ENCODE data around the gene AFAP1L2.

Gene AFAP1L2

DNA sequence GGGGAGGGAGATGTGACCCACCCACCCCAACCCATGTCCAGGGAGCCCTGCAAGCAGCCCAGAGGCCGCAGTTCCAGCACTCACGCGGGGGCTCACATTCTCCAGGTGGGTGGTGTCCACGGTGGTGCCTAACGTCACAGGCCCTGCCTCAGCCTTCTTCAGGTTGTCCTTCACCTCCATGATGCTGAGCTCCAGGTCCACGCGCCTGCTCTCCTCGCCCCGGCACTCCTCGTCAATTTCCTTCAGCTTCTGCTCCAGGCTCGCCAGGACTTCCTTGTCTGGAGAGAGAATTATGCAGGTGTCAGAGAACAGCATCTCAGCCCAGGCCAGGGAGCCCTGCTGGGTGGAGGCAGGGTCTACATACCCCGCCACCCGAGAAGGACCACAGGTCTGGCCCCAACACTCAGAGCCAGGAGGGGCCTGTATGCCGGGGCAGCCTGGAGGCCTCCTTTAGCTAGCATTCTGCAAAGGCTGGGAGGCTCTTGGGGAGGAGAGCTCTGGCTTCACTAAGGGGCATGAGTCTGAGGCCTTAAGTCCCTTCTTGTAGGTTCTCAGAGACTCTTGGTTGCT lies 107.1 kb downstream of the AFAP1L2 start:
- Histone ChIP-seq H3K9ac (ENCODE audit: low read length) (no peak overlapping the region), H3K9me3 (ENCODE audit: control insufficient read depth, low read length) (peaks cover 10% of the 10 kb centered on the region), H3K4me1 (ENCODE audit: control insufficient read depth, insufficient read depth, low read length) (no peaks in the 10 kb centered on the region), H3K27me3 (ENCODE audit: control insufficient read depth, insufficient read depth, low read length) (no peaks in the 10 kb centered on the region), H3K4me3 (ENCODE audit: low read length) (no peak overlapping the region), H3K36me3 (ENCODE audit: control insufficient read depth, insufficient read depth, low read length) (peaks cover 9% of the 10 kb centered on the region)

DNA sequence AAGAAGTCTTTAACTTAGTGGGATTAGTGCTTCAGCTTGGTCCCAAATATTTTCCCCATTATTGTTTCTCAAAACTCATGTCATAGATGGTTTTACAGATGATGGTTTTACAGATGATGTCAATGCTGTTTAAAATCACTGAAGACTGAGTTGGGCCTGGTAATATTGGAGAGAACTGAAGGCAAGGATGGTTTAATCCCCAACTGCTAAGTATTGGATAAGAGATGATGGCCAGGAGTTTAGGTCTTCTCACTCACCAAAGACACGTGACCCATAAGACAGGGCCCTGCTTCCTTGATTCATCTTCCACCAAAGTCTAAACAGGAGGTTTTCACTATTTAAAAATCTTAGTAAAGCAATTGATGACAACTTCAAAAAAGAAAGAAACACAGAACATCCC lies 108.9 kb downstream of the AFAP1L2 start:
- Histone ChIP-seq H3K9me3 (ENCODE audit: control insufficient read depth, low read length) (peaks cover 10% of the 10 kb centered on the region), H3K27me3 (ENCODE audit: control insufficient read depth, insufficient read depth, low read length) (no peaks in the 10 kb centered on the region), H3K36me3 (ENCODE audit: control insufficient read depth, insufficient read depth, low read length) (peaks cover 9% of the 10 kb centered on the region), H3K9ac (ENCODE audit: low read length) (no peak overlapping the region), H3K4me3 (ENCODE audit: low read length) (no peak overlapping the region), H3K4me1 (ENCODE audit: control insufficient read depth, insufficient read depth, low read length) (no peaks in the 10 kb centered on the region)

DNA sequence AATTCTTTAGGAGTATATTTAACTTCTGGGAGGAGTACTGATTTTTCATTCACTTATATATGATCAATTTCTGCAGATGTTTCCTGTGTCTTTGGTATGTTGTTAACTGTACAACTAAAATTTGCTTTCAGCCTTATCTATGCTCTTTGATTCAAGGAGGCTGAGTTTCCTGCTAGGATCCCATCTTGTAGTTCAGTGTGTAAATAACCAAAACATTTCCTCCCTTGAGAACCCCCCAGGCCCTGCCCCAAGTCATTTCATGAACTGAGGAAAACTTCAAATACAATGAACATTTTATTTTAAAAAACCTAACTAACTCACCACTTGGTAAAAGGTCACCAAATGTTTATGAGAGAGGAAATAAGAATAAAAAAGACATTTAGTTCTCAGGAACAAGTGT lies 109.8 kb downstream of the AFAP1L2 start:
- Histone ChIP-seq H3K9me3 (ENCODE audit: control insufficient read depth, low read length) (peaks cover 10% of the 10 kb centered on the region), H3K4me3 (ENCODE audit: low read length) (no peak overlapping the region), H3K27me3 (ENCODE audit: control insufficient read depth, insufficient read depth, low read length) (no peaks in the 10 kb centered on the region), H3K4me1 (ENCODE audit: control insufficient read depth, insufficient read depth, low read length) (no peaks in the 10 kb centered on the region), H3K36me3 (ENCODE audit: control insufficient read depth, insufficient read depth, low read length) (peaks cover 9% of the 10 kb centered on the region), H3K9ac (ENCODE audit: low read length) (no peak overlapping the region)

DNA sequence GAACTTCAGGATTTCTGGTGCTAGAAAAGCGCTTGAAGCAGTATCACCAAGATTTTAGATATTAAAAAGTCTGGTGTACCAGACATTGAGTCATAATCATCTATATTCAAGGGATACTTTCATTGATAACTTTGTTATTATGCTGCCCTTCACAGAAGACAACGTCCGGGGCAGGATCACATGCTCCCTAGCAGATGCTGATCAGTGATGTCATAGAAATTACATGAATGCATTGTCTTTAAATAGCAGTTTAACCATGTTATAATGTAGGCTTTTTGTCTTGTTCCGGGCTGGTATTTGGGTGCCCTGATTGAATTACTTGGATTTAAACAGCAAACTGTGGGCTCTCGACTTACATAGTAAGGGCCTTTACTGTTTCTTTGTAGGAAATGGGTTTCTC lies 111.2 kb downstream of the AFAP1L2 start:
- no peaks in the 10 kb centered on the region for H3K4me1 ChIP-seq (ENCODE audit: control insufficient read depth, insufficient read depth, low read length)
- H3K9me3 ChIP-seq (ENCODE audit: control insufficient read depth, low read length) = peaks cover 10% of the 10 kb centered on the region
- H3K36me3 ChIP-seq (ENCODE audit: control insufficient read depth, insufficient read depth, low read length) = peaks cover 9% of the 10 kb centered on the region
- no peak overlapping the region for H3K9ac ChIP-seq (ENCODE audit: low read length)
- H3K27me3 ChIP-seq (ENCODE audit: control insufficient read depth, insufficient read depth, low read length) = no peaks in the 10 kb centered on the region
- no peak overlapping the region for H3K4me3 ChIP-seq (ENCODE audit: low read length)

DNA sequence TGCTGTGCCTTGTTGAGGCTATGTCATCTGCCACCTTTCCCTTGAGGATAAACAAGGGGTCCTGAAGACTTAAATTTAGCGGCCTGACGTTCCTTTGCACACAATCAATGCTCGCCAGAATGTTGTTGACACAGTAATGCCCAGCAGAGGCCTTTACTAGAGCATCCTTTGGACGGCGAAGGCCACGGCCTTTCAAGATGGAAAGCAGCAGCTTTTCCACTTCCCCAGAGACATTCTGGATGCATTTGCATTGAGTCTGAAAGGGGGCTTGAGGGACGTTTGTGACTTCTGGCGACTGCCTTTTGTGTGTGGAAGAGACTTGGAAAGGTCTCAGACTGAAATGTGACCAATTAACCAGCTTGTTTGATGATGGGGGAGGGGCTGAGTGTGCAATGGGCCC lies 112.8 kb downstream of the AFAP1L2 start:
- Histone ChIP-seq H3K4me3 (ENCODE audit: low read length) (no peak overlapping the region), H3K9ac (ENCODE audit: low read length) (no peak overlapping the region), H3K9me3 (ENCODE audit: control insufficient read depth, low read length) (peaks cover 10% of the 10 kb centered on the region), H3K36me3 (ENCODE audit: control insufficient read depth, insufficient read depth, low read length) (peaks cover 9% of the 10 kb centered on the region), H3K4me1 (ENCODE audit: control insufficient read depth, insufficient read depth, low read length) (no peaks in the 10 kb centered on the region), H3K27me3 (ENCODE audit: control insufficient read depth, insufficient read depth, low read length) (no peaks in the 10 kb centered on the region)

DNA sequence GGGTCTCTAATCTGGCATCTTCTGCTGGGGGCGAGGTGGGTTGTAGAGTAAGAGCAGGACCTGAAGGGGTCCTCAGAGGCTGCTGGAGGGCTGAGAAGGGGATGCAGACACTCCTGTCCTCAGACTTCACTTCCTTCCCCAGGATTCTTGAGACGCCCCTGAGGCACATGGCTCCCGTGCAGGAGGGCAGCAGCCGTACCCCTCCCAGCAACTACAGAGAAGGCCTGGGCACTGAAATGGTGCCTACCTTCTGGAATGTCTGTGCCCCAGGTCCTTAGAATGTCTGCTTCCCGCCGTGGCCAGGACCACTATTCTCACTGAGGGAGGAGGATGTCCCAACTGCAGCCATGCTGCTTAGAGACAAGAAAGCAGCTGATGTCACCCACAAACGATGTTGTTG lies 113.2 kb downstream of the AFAP1L2 start:
- Histone ChIP-seq H3K36me3 (ENCODE audit: control insufficient read depth, insufficient read depth, low read length) (peaks cover 5% of the 10 kb centered on the region), H3K9ac (ENCODE audit: low read length) (no peak overlapping the region), H3K4me3 (ENCODE audit: low read length) (no peak overlapping the region), H3K9me3 (ENCODE audit: control insufficient read depth, low read length) (peaks cover 10% of the 10 kb centered on the region), H3K27me3 (ENCODE audit: control insufficient read depth, insufficient read depth, low read length) (no peaks in the 10 kb centered on the region), H3K4me1 (ENCODE audit: control insufficient read depth, insufficient read depth, low read length) (no peaks in the 10 kb centered on the region)

DNA sequence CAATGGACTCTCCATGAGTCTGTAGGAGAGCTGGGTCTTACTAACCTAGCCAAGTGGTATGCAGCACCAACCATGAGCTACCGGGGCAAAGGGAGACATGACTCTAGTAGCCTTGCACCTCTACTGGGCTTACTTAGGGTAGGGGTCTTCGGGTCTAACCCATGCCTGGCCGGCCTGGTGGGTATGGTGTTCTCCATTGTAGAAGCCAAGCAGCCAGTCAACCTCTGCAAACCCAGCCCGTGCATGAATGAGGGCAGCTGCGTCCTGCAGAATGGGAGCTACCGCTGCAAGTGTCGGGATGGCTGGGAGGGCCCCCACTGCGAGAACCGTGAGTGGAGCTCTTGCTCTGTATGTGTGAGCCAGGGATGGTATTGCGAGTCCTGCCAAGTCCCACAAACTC lies 114.3 kb downstream of the AFAP1L2 start:
- H3K4me1 ChIP-seq (ENCODE audit: control insufficient read depth, insufficient read depth, low read length) = no peaks in the 10 kb centered on the region
- H3K27me3 ChIP-seq (ENCODE audit: control insufficient read depth, insufficient read depth, low read length) = no peaks in the 10 kb centered on the region
- no peak overlapping the region for H3K4me3 ChIP-seq (ENCODE audit: low read length)
- H3K36me3 ChIP-seq (ENCODE audit: control insufficient read depth, insufficient read depth, low read length) = no peaks in the 10 kb centered on the region
- H3K9ac ChIP-seq (ENCODE audit: low read length) = no peak overlapping the region
- peaks cover under 1% of the 10 kb centered on the region for H3K9me3 ChIP-seq (ENCODE audit: control insufficient read depth, low read length)

DNA sequence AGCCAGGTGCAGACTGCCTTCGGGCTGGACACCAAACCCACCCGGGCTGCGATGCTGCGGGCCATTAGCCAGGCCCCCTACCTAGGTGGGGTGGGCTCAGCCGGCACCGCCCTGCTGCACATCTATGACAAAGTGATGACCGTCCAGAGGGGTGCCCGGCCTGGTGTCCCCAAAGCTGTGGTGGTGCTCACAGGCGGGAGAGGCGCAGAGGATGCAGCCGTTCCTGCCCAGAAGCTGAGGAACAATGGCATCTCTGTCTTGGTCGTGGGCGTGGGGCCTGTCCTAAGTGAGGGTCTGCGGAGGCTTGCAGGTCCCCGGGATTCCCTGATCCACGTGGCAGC lies 115.2 kb downstream of the AFAP1L2 start:
- Histone ChIP-seq H3K9ac (ENCODE audit: low read length) (no peak overlapping the region), H3K4me1 (ENCODE audit: control insufficient read depth, insufficient read depth, low read length) (no peaks in the 10 kb centered on the region), H3K36me3 (ENCODE audit: control insufficient read depth, insufficient read depth, low read length) (no peaks in the 10 kb centered on the region), H3K27me3 (ENCODE audit: control insufficient read depth, insufficient read depth, low read length) (no peaks in the 10 kb centered on the region), H3K4me3 (ENCODE audit: low read length) (no peak overlapping the region), H3K9me3 (ENCODE audit: control insufficient read depth, low read length) (no peaks in the 10 kb centered on the region)

DNA sequence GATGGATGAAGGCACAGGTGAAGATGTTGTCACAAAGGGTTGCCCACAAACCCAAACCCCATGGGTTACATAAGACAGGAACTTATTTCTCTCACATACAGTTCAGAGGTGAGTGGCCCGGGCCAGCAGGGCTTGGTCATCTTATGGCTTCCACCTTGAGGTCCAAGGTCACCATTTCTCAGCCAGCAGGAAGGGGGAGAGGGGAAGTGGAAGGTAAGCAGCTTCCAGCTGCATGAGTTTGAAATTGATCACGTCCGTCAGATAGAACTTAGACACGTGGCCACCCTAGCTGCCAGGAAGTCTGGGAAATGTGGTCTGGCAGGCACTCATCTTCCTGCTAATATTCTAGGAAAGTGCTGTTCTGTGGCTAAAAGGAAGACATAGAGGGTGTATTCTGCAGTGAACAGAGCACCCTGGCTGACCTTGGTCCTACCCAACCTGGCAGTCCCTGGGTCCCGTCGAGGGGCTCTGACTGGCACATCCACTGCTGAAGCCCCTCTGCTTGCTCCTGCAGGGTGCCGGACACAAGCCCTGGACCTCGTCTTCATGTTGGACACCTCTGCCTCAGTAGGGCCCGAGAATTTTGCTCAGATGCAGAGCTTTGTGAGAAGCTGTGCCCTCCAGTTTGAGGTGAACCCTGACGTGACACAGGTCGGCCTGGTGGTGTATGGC lies 115.7 kb downstream of the AFAP1L2 start:
- Histone ChIP-seq H3K36me3 (ENCODE audit: control insufficient read depth, insufficient read depth, low read length) (no peaks in the 10 kb centered on the region), H3K4me3 (ENCODE audit: low read length) (no peak overlapping the region), H3K9me3 (ENCODE audit: control insufficient read depth, low read length) (no peaks in the 10 kb centered on the region), H3K4me1 (ENCODE audit: control insufficient read depth, insufficient read depth, low read length) (no peaks in the 10 kb centered on the region), H3K27me3 (ENCODE audit: control insufficient read depth, insufficient read depth, low read length) (no peaks in the 10 kb centered on the region), H3K9ac (ENCODE audit: low read length) (no peak overlapping the region)

DNA sequence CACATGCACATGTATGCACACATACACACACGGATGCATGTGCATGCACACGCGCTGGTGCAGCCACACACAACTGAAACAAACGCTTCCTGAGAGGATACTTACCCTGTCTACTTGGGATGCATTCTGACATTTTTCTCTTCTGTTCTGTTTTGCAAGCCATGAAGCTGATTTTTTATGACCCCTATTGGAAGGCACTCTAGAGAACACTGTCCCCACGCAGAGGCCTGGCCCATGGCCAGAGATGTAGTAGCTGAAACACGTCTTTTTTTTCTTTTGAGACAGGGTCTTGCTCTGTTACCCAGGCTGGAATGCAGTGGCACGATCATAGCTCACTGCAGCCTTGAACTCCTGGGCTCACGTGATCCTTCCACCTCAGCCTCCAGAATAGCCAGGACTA lies 117.4 kb downstream of the AFAP1L2 start:
- no peaks in the 10 kb centered on the region for H3K27me3 ChIP-seq (ENCODE audit: control insufficient read depth, insufficient read depth, low read length)
- no peak overlapping the region for H3K4me3 ChIP-seq (ENCODE audit: low read length)
- no peak overlapping the region for H3K9ac ChIP-seq (ENCODE audit: low read length)
- H3K36me3 ChIP-seq (ENCODE audit: control insufficient read depth, insufficient read depth, low read length) = no peaks in the 10 kb centered on the region
- H3K9me3 ChIP-seq (ENCODE audit: control insufficient read depth, low read length) = no peaks in the 10 kb centered on the region
- H3K4me1 ChIP-seq (ENCODE audit: control insufficient read depth, insufficient read depth, low read length) = no peaks in the 10 kb centered on the region

DNA sequence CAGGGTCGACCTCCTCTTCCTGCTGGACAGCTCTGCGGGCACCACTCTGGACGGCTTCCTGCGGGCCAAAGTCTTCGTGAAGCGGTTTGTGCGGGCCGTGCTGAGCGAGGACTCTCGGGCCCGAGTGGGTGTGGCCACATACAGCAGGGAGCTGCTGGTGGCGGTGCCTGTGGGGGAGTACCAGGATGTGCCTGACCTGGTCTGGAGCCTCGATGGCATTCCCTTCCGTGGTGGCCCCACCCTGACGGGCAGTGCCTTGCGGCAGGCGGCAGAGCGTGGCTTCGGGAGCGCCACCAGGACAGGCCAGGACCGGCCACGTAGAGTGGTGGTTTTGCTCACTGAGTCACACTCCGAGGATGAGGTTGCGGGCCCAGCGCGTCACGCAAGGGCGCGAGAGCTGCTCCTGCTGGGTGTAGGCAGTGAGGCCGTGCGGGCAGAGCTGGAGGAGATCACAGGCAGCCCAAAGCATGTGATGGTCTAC lies 118.3 kb downstream of the AFAP1L2 start:
- H3K27me3 ChIP-seq (ENCODE audit: control insufficient read depth, insufficient read depth, low read length) = no peaks in the 10 kb centered on the region
- H3K9ac ChIP-seq (ENCODE audit: low read length) = no peak overlapping the region
- no peaks in the 10 kb centered on the region for H3K9me3 ChIP-seq (ENCODE audit: control insufficient read depth, low read length)
- H3K36me3 ChIP-seq (ENCODE audit: control insufficient read depth, insufficient read depth, low read length) = no peaks in the 10 kb centered on the region
- H3K4me1 ChIP-seq (ENCODE audit: control insufficient read depth, insufficient read depth, low read length) = peaks cover 2% of the 10 kb centered on the region
- H3K4me3 ChIP-seq (ENCODE audit: low read length) = no peak overlapping the region

DNA sequence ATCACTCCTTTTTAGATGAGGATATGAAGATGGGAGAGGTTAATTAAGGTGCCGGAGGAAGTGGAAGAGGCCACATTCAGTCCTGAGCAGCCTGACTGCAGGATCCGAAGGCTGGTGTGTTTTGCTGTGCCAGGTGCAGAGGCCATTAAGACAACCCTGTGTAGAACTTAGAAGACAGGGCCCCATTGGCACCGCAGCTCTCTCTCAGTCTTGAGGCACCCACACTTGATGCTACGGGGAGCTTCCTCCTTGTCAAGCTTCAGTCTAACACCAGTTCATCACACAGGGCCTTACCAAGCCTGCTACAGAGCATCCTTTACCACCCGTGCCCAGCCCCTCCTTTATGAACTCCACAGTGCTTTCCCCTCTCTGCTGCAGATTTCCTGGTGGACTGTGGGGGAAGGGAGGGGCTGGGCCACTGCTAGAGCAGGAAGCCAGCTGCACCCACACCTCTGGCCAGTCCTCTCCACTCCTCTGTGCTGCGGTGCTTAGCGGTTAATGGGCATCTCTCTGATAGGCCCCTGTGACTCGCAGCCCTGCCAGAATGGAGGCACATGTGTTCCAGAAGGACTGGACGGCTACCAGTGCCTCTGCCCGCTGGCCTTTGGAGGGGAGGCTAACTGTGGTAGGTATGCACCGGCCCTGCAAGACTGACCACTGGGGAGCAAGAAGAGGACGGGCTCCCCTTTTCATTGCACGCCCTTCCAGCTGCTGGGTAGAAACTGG lies 119.8 kb downstream of the AFAP1L2 start:
- no peaks in the 10 kb centered on the region for H3K9me3 ChIP-seq (ENCODE audit: control insufficient read depth, low read length)

More for the DNA sequence above, 119.8 kb downstream of the AFAP1L2 start:
- no peaks in the 10 kb centered on the region for H3K27me3 ChIP-seq (ENCODE audit: control insufficient read depth, insufficient read depth, low read length)
- H3K4me1 ChIP-seq (ENCODE audit: control insufficient read depth, insufficient read depth, low read length) = peaks cover 16% of the 10 kb centered on the region
- H3K36me3 ChIP-seq (ENCODE audit: control insufficient read depth, insufficient read depth, low read length) = no peaks in the 10 kb centered on the region
- H3K9ac ChIP-seq (ENCODE audit: low read length) = no peak overlapping the region
- no peak overlapping the region for H3K4me3 ChIP-seq (ENCODE audit: low read length)

Measured in mucosa of stomach (tissue), 1 donor.